GM20431 (cell line): Measurements from ENCODE around the gene FBLN1.
"Not testable (repeated sequence)": the region's sequence is repeated elsewhere in the genome, so short reads cannot be mapped to it uniquely, and the experiment has no call there.

Source experiments
- in situ Hi-C: fragments of 300-500 bp; cut with MseI, MboI; formaldehyde crosslinking; loops from one replicate; pipeline ENCODE4 v1.15.0; 2020; ENCODE audit warnings: low sequenced_read_pairs; ENCODE audit not compliant: unreplicated experiment

Gene FBLN1

GRCh38 chr22:45579806-45580725 lies 77.4 kb downstream of the FBLN1 start:
- in situ Hi-C loops = loop anchor here (10.0 kb wide), 1 partner anchor 405 kb away; no protein-coding TSS in a partner anchor

DNA sequence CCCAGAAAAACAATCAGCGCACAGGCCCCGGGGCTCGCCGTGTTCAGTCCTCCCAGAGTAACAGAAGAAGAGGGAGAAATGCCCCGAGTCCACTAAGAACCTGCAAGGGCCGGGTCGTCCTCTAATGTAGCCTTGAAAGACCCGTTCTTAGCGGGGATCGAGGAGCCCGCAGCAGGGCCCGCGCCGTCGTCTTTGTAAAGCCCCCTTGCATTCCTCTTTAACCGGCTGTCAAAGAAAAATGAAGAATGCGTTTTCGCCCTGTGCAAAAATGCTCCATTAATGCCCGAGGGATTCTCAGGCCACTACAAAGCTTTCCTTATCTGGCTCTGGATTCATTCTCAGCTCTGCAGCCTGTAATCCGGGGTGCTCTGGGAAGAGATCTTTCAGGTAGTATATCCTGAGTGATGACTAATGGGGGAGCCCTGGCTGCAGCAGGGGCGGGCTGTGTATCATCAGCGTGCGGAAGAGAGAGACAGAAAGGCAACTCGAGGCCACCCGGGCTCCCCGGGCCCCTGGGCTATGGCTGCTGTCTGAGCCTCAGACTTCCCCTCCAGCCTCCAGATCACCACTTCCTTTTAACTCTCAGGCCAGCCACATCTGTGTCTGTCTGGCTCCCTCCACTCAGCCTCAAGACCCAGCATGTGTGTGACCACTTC lies 78.2 kb downstream of the FBLN1 start:
- in situ Hi-C loops = loop anchor here (10.0 kb wide), 1 partner anchor 404 kb away; no protein-coding TSS in a partner anchor

GRCh38 chr22:45581549-45582080 lies 78.9 kb downstream of the FBLN1 start:
- in situ Hi-C loops = loop anchor here (10.0 kb wide), 1 partner anchor 403 kb away; no protein-coding TSS in a partner anchor

GRCh38 chr22:45582236-45582954 lies 79.7 kb downstream of the FBLN1 start:
- in situ Hi-C loops = loop anchor here (10.0 kb wide), 1 partner anchor 402 kb away; no protein-coding TSS in a partner anchor

DNA sequence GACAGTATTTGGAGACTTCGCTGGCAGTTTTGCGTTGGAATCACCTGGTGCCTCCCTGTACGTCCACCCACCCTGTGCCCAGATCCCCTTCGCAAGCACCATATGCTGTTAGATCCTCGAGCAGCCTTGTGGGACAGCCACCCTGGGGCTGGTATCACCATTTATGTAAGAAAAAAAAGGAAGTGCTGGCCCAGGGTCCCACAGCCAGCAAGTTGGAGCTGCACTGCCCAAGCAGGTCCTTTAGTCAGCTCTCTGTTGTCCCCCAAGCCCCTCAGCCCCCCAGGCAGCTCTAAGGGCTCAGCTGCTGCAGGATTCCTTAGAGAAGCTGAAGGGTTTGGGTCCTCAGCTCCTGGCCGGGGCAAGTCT lies 80.3 kb downstream of the FBLN1 start:
- in situ Hi-C loops = loop anchor here (10.0 kb wide), 1 partner anchor 402 kb away; no protein-coding TSS in a partner anchor

DNA sequence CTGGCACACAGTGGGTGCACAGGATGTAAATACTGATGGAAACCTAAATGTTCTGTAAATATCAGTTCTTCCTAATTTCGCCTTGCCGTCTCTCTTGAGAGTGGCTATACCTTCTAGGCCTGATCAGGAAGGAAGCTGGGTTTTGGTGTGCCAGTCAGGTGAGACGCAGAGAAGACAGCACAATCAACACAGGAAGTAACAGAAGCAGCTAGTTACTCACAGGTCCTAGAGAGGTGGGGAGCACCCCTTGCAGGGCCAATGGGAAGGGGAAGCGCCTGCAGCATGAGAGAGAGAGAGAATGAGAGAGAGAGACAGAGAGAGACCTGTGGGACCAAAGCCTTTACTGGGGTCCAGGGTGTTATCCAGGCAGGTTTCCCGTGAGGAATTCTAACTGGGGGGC lies 80.8 kb downstream of the FBLN1 start:
- in situ Hi-C loops = loop anchor here (10.0 kb wide), 1 partner anchor 401 kb away; no protein-coding TSS in a partner anchor

GRCh38 chr22:45584121-45584570 lies 81.5 kb downstream of the FBLN1 start:
- in situ Hi-C loops = loop anchor here (10.0 kb wide), 1 partner anchor 401 kb away; no protein-coding TSS in a partner anchor

- in situ Hi-C loops = loop anchor here (10.0 kb wide), 1 partner anchor 400 kb away; no protein-coding TSS in a partner anchor
Observed at GRCh38 chr22:45584621-45585436, 82.1 kb downstream of the FBLN1 start.

- in situ Hi-C loops = loop anchor here (10.0 kb wide), 1 partner anchor 399 kb away; no protein-coding TSS in a partner anchor
Observed at GRCh38 chr22:45585437-45585755, 82.7 kb downstream of the FBLN1 start.

GRCh38 chr22:45585946-45586540 lies 83.4 kb downstream of the FBLN1 start:
- in situ Hi-C loops = loop anchor here (10.0 kb wide), 1 partner anchor 399 kb away; no protein-coding TSS in a partner anchor

GRCh38 chr22:45586651-45587405 lies 84.1 kb downstream of the FBLN1 start:
- in situ Hi-C loops = loop anchor here (10.0 kb wide), 1 partner anchor 398 kb away; no protein-coding TSS in a partner anchor

DNA sequence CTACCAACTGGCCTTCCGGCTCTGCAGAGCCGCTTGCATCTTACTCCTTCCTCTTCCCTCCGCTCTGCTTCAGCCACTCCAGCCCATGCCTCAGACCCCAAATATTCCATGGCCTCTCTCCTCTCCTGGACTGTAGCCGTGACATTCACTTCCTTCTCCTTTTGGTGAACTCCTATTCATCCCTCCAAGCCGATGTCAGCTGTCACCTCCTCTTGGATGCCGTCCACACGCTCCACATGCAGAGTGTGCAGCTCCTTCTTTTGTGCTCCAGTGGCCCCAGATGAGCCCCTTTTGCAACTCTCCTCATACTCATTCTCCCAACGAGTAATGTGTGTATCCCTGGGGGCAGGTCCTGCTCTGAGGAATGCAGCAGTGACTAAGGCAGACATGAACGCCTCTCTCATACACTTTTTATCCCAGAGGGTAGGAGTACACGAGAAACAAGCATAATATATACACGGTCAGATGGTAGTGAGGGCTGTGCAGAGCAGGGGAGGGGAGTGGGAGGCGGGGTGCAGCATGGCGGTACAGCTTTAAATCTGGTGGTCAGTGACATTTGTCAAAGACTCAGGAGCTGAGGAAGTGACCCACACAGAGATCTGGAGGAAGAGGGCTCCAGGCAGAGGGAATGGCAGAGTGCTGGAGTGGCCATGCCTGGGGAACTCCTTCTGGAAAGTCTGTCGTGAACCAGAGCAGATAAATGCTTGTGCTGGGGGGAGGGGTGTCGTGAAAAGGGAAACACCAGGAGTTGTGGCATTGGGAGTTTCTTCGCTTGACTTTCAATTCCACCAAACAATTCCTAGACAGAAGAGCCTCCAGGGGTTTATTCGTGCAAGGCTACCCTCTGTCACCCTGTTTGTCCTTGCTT lies 85.2 kb downstream of the FBLN1 start:
- in situ Hi-C loops = loop anchor here (10.0 kb wide), 1 partner anchor 397 kb away; no protein-coding TSS in a partner anchor

GRCh38 chr22:45589556-45589955 lies 86.9 kb downstream of the FBLN1 start:
- in situ Hi-C loops = loop anchor here (10.0 kb wide), 1 partner anchor 395 kb away; no protein-coding TSS in a partner anchor

- in situ Hi-C loops = no loop called here
Observed at GRCh38 chr22:45590262-45590661, 87.6 kb downstream of the FBLN1 start.

GRCh38 chr22:45591633-45592213 lies 89.0 kb downstream of the FBLN1 start:
- in situ Hi-C loops = not testable (repeated sequence)
